ENCODE data around the gene RTP5. TPM values are rescaled to one million over a fixed set of nuclear protein-coding genes. Genes with fewer than 3 reads are reported as not detected.

RTP5 gene
- total RNA-seq, 1 donor from 2014 or later, result not detected

GRCh38 chr2:241880311-241881073, 11.0 kb downstream of the RTP5 start:
- Histone ChIP-seq H3K9me3 (ENCODE audit: insufficient read depth, low read depth, low read length) (no peaks in the 10 kb centered on the region), H3K36me3 (ENCODE audit: insufficient read depth, low read length) (no peaks in the 10 kb centered on the region), H3K4me3 (ENCODE audit: insufficient read depth, low read depth, low read length) (peak overlapping the region; percentile 68), H3K9ac (ENCODE audit: low read length) (no peak overlapping the region), H2AFZ (ENCODE audit: low read depth, low read length) (no peak overlapping the region), H3K27me3 (ENCODE audit: insufficient read depth, low read length) (no peaks in the 10 kb centered on the region), H3K27ac (ENCODE audit: low read depth, low read length) (no peak overlapping the region), H3K4me2 (ENCODE audit: low read length) (peak overlapping the region; percentile 94), H3K4me1 (ENCODE audit: insufficient read depth, low read length) (peaks cover 12% of the 10 kb centered on the region), H3K79me2 (ENCODE audit: insufficient read depth, low read length) (no peaks in the 10 kb centered on the region), H4K20me1 (ENCODE audit: insufficient read depth, low read length) (no peaks in the 10 kb centered on the region)
- Mint-ChIP-seq H3K27me3 (ENCODE audit: low read depth, unreplicated experiment) (peaks cover 8% of the 10 kb centered on the region), H3K27ac (ENCODE audit: unreplicated experiment) (no peak overlapping the region), H3K4me1 (ENCODE audit: low read depth, unreplicated experiment) (peaks cover 6% of the 10 kb centered on the region), H3K4me3 (ENCODE audit: unreplicated experiment) (peak overlapping the region; percentile 84), H3K36me3 (ENCODE audit: low read depth, unreplicated experiment) (no peaks in the 10 kb centered on the region), H3K9me3 (ENCODE audit: unreplicated experiment) (peaks cover 1% of the 10 kb centered on the region)
- no peak for FAIRE-seq
- no peak for DNase-seq (ENCODE audit: low read depth)
- TF ChIP-seq, protein P1, sequence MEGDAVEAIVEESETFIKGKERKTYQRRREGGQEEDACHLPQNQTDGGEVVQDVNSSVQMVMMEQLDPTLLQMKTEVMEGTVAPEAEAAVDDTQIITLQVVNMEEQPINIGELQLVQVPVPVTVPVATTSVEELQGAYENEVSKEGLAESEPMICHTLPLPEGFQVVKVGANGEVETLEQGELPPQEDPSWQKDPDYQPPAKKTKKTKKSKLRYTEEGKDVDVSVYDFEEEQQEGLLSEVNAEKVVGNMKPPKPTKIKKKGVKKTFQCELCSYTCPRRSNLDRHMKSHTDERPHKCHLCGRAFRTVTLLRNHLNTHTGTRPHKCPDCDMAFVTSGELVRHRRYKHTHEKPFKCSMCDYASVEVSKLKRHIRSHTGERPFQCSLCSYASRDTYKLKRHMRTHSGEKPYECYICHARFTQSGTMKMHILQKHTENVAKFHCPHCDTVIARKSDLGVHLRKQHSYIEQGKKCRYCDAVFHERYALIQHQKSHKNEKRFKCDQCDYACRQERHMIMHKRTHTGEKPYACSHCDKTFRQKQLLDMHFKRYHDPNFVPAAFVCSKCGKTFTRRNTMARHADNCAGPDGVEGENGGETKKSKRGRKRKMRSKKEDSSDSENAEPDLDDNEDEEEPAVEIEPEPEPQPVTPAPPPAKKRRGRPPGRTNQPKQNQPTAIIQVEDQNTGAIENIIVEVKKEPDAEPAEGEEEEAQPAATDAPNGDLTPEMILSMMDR (IDR thresholded peaks at IDR 0.05; ENCODE audit: insufficient read depth, low read depth, low read length), result no peak
- no peak for TF ChIP-seq EZH2 (IDR thresholded peaks at IDR 0.05; ENCODE audit: insufficient read depth, low read length)

DNA sequence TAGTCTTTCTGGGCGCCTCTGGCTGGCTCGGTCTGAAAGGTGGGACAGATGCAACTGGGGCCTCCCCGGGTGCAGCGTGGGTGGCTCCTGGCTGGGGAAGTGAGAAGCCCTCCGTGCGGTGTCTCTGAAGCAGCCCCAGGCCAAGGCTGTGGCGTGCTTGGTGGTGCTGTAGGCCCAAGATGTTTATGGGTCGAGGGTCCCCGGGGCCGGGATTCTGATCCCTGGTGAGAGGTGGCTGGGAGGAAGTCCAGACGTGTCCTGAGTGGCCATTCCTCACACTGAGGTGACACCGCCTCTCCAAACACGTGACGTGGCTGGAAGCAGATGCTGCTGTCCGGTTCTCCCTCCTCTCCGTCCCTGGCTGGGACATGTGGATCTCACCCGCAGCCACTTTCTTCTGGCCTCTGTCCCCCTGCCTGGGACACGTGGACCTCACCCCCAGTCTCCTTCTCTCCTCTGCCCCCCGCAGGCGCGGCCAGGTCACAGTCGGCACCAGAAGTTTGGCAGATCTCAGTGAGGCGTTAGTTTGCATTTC, 12.6 kb downstream of the RTP5 start:
- FAIRE-seq (no peak), DNase-seq (ENCODE audit: low read depth) (no peak)
- Mint-ChIP-seq H3K4me1 (ENCODE audit: low read depth, unreplicated experiment) (peaks cover 6% of the 10 kb centered on the region), H3K36me3 (ENCODE audit: low read depth, unreplicated experiment) (no peaks in the 10 kb centered on the region), H3K27ac (ENCODE audit: unreplicated experiment) (peak overlapping the region; percentile 34), H3K4me3 (ENCODE audit: unreplicated experiment) (peak overlapping the region; percentile 24), H3K27me3 (ENCODE audit: low read depth, unreplicated experiment) (peaks cover 18% of the 10 kb centered on the region), H3K9me3 (ENCODE audit: unreplicated experiment) (no peaks in the 10 kb centered on the region)
- H3K27me3 ChIP-seq (ENCODE audit: insufficient read depth, low read length), result no peaks in the 10 kb centered on the region
- no peak overlapping the region for H3K9ac ChIP-seq (ENCODE audit: low read length)
- no peaks in the 10 kb centered on the region for H3K9me3 ChIP-seq (ENCODE audit: insufficient read depth, low read depth, low read length)
- no peak for TF ChIP-seq EZH2 (IDR thresholded peaks at IDR 0.05; ENCODE audit: insufficient read depth, low read length)
- TF ChIP-seq, protein P1 (IDR thresholded peaks at IDR 0.05; ENCODE audit: insufficient read depth, low read depth, low read length), result no peak
- peak overlapping the region; percentile 94 for H3K4me2 ChIP-seq (ENCODE audit: low read length)
- no peaks in the 10 kb centered on the region for H3K79me2 ChIP-seq (ENCODE audit: insufficient read depth, low read length)
- no peak overlapping the region for H3K27ac ChIP-seq (ENCODE audit: low read depth, low read length)
- no peak overlapping the region for H3K4me3 ChIP-seq (ENCODE audit: insufficient read depth, low read depth, low read length)
- no peak overlapping the region for H2AFZ ChIP-seq (ENCODE audit: low read depth, low read length)
- peaks cover 3% of the 10 kb centered on the region for H4K20me1 ChIP-seq (ENCODE audit: insufficient read depth, low read length)
- no peaks in the 10 kb centered on the region for H3K36me3 ChIP-seq (ENCODE audit: insufficient read depth, low read length)
- peaks cover 12% of the 10 kb centered on the region for H3K4me1 ChIP-seq (ENCODE audit: insufficient read depth, low read length)

GRCh38 chr2:241884951-241885290, 15.4 kb downstream of the RTP5 start:
- peaks cover 12% of the 10 kb centered on the region for H3K4me1 ChIP-seq (ENCODE audit: insufficient read depth, low read length)
- no peak for TF ChIP-seq EZH2 (IDR thresholded peaks at IDR 0.05; ENCODE audit: insufficient read depth, low read length)
- TF ChIP-seq, protein P1 (IDR thresholded peaks at IDR 0.05; ENCODE audit: insufficient read depth, low read depth, low read length), result no peak
- Mint-ChIP-seq H3K27ac (ENCODE audit: unreplicated experiment) (no peak overlapping the region), H3K9me3 (ENCODE audit: unreplicated experiment) (peaks cover 5% of the 10 kb centered on the region), H3K4me3 (ENCODE audit: unreplicated experiment) (no peak overlapping the region), H3K36me3 (ENCODE audit: low read depth, unreplicated experiment) (peaks cover 2% of the 10 kb centered on the region), H3K27me3 (ENCODE audit: low read depth, unreplicated experiment) (peaks cover 13% of the 10 kb centered on the region), H3K4me1 (ENCODE audit: low read depth, unreplicated experiment) (peaks cover 6% of the 10 kb centered on the region)
- no peak for FAIRE-seq
- no peak overlapping the region for H3K4me3 ChIP-seq (ENCODE audit: insufficient read depth, low read depth, low read length)
- no peak overlapping the region for H3K27ac ChIP-seq (ENCODE audit: low read depth, low read length)
- no peaks in the 10 kb centered on the region for H3K27me3 ChIP-seq (ENCODE audit: insufficient read depth, low read length)
- DNase-seq (ENCODE audit: low read depth), result no peak
- no peak overlapping the region for H2AFZ ChIP-seq (ENCODE audit: low read depth, low read length)
- no peak overlapping the region for H3K4me2 ChIP-seq (ENCODE audit: low read length)
- no peaks in the 10 kb centered on the region for H3K36me3 ChIP-seq (ENCODE audit: insufficient read depth, low read length)
- no peaks in the 10 kb centered on the region for H3K9me3 ChIP-seq (ENCODE audit: insufficient read depth, low read depth, low read length)
- no peaks in the 10 kb centered on the region for H3K79me2 ChIP-seq (ENCODE audit: insufficient read depth, low read length)
- no peak overlapping the region for H3K9ac ChIP-seq (ENCODE audit: low read length)
- H4K20me1 ChIP-seq (ENCODE audit: insufficient read depth, low read length), result peaks cover 3% of the 10 kb centered on the region
